ENCODE results near the gene RAD21L1. TPM values are rescaled to one million over a fixed set of nuclear protein-coding genes. Genes with fewer than 3 reads are reported as not detected.

Gene RAD21L1
- total and polyA plus RNA-seq, 2 experiments from 2014 or later = not detected

GRCh38 chr20:1206366-1207148 lies 19.3 kb upstream of the RAD21L1 start:
- no peak for TF ChIP-seq EZH2phosphoT487 (IDR thresholded peaks at IDR 0.05; ENCODE audit: low read depth, severe bottlenecking, unreplicated experiment)
- TF ChIP-seq, protein P1, sequence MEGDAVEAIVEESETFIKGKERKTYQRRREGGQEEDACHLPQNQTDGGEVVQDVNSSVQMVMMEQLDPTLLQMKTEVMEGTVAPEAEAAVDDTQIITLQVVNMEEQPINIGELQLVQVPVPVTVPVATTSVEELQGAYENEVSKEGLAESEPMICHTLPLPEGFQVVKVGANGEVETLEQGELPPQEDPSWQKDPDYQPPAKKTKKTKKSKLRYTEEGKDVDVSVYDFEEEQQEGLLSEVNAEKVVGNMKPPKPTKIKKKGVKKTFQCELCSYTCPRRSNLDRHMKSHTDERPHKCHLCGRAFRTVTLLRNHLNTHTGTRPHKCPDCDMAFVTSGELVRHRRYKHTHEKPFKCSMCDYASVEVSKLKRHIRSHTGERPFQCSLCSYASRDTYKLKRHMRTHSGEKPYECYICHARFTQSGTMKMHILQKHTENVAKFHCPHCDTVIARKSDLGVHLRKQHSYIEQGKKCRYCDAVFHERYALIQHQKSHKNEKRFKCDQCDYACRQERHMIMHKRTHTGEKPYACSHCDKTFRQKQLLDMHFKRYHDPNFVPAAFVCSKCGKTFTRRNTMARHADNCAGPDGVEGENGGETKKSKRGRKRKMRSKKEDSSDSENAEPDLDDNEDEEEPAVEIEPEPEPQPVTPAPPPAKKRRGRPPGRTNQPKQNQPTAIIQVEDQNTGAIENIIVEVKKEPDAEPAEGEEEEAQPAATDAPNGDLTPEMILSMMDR (IDR thresholded peaks at IDR 0.05; ENCODE audit: poor library complexity) = no peak
- no peak for TF ChIP-seq EZH2 (IDR thresholded peaks at IDR 0.05; ENCODE audit: borderline replicate concordance)

GRCh38 chr20:1207293-1207878 lies 18.5 kb upstream of the RAD21L1 start:
- Histone ChIP-seq H3K36me3 (replicated peaks; ENCODE audit: insufficient read depth, low read depth) (no peaks in the 10 kb centered on the region), H3K4me2 (no peak overlapping the region), H3K27me3 (no peaks in the 10 kb centered on the region), H3K79me2 (no peaks in the 10 kb centered on the region), H3K9me3 (ENCODE audit: low read depth) (no peaks in the 10 kb centered on the region), H4K20me1 (ENCODE audit: insufficient read depth, poor library complexity, severe bottlenecking) (no peaks in the 10 kb centered on the region), H3K4me1 (ENCODE audit: insufficient read depth) (no peaks in the 10 kb centered on the region), H3K27ac (no peak overlapping the region), H3K4me3 (no peak overlapping the region), H2AFZ (no peak overlapping the region), H3K9me2 (replicated peaks; ENCODE audit: insufficient read depth) (no peaks in the 10 kb centered on the region)
- 91% methylated on average over 3 of the region's 3 CpGs for WGBS (ENCODE audit: low lambda C conversion rate, missing lambda C conversion rate)
- no peak for DNase-seq (ENCODE audit: low spot score)
- no peak for TF ChIP-seq EZH2phosphoT487 (IDR thresholded peaks at IDR 0.05; ENCODE audit: low read depth, severe bottlenecking, unreplicated experiment)
- TF ChIP-seq, protein P1 (IDR thresholded peaks at IDR 0.05; ENCODE audit: poor library complexity) = no peak
- TF ChIP-seq EZH2 (IDR thresholded peaks at IDR 0.05; ENCODE audit: borderline replicate concordance) = no peak

More at GRCh38 chr20:1206366-1207148, 19.3 kb upstream of the RAD21L1 start:
- Histone ChIP-seq H3K4me3 (no peak overlapping the region), H3K9me3 (ENCODE audit: low read depth) (no peaks in the 10 kb centered on the region), H3K27ac (no peak overlapping the region), H3K79me2 (no peaks in the 10 kb centered on the region), H2AFZ (no peak overlapping the region), H3K36me3 (replicated peaks; ENCODE audit: insufficient read depth, low read depth) (no peaks in the 10 kb centered on the region), H3K27me3 (no peaks in the 10 kb centered on the region), H3K9me2 (replicated peaks; ENCODE audit: insufficient read depth) (no peaks in the 10 kb centered on the region), H3K4me2 (no peak overlapping the region), H3K4me1 (ENCODE audit: insufficient read depth) (no peaks in the 10 kb centered on the region), H4K20me1 (ENCODE audit: insufficient read depth, poor library complexity, severe bottlenecking) (no peaks in the 10 kb centered on the region)
- no peak for DNase-seq (ENCODE audit: low spot score)
- WGBS (ENCODE audit: low lambda C conversion rate, missing lambda C conversion rate) = 81% methylated on average over 19 of the region's 19 CpGs

DNA sequence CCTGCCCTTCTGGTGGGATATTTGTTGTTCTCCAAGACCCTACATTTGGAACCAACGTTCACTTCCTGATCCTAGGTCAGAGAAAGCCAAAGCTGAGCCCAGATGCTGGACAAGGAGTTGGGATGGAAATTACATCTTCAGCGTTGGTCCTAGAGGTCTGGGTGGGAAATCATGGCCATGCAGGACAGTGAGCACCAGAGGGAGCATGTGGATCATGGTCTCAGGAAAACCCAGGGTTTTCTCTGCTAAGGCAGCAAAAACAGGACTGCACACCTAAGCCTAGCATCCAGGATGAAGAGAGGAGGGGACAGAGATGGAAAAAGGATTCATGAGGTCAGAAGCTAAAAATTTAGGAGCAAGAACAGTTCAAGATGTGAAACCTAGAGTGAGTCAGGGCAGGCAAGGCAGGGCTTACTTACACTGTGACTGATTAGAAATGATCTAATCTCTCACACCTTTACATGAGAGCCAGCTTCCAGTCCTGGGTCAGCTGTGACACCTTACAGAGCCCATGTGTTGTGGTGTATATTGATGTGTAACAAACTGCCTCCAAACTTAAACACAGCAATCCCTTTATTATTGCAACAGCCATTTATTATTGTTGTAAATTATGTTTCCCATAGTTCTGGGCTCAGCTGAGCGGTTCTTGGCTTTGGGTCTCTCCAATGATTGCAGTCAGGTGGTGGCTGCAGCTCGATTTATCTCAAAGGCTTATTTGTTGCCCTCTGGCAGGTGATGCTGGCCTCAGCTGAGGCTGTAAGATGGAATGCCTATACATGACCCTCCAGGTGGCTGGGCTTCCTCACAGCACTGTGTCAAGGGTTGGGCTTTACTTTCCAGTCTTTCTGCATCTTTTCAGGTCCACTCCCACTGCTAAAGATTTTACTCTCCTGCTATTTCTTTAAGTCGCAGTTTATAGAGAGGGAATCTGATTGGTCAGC lies 16.1 kb upstream of the RAD21L1 start:
- Histone ChIP-seq H3K4me2 (no peak overlapping the region), H3K27ac (no peak overlapping the region), H3K9me2 (replicated peaks; ENCODE audit: insufficient read depth) (no peaks in the 10 kb centered on the region), H3K79me2 (no peaks in the 10 kb centered on the region), H3K36me3 (replicated peaks; ENCODE audit: insufficient read depth, low read depth) (no peaks in the 10 kb centered on the region), H3K27me3 (no peaks in the 10 kb centered on the region), H3K4me1 (ENCODE audit: insufficient read depth) (no peaks in the 10 kb centered on the region), H4K20me1 (ENCODE audit: insufficient read depth, poor library complexity, severe bottlenecking) (no peaks in the 10 kb centered on the region), H3K9me3 (ENCODE audit: low read depth) (no peaks in the 10 kb centered on the region), H3K4me3 (no peak overlapping the region), H2AFZ (no peak overlapping the region)
- TF ChIP-seq EZH2phosphoT487 (IDR thresholded peaks at IDR 0.05; ENCODE audit: low read depth, severe bottlenecking, unreplicated experiment) (no peak), EZH2 (IDR thresholded peaks at IDR 0.05; ENCODE audit: borderline replicate concordance) (no peak)
- TF ChIP-seq, protein P1 (IDR thresholded peaks at IDR 0.05; ENCODE audit: poor library complexity) = no peak
- WGBS (ENCODE audit: low lambda C conversion rate, missing lambda C conversion rate) = 66% methylated on average over 5 of the region's 5 CpGs
- DNase-seq (ENCODE audit: low spot score) = no peak
